Adrenal gland (tissue), 12 donors: ENCODE measurements around the gene ZNF296. TPM values are rescaled to one million over a fixed set of nuclear protein-coding genes. Genes with fewer than 3 reads are reported as not detected.

Experiments used
- DNase-seq, 7 donors: peaks; one replicate each; pipeline ENCODE4 v3.0.0-alpha.2; 2019 to 2020
- H3K27ac ChIP-seq, 5 donors: fragments of 200-600 bp; sonication (generic) in 4 of 5; 1 replicate in 3 of 5; 2 replicates in 2 of 5; pipeline versions ENCODE4 v1.5.1 to v1.8.0; 2016 to 2020; ENCODE audit warnings: mild to moderate bottlenecking in 1 of 5
- H3K27me3 ChIP-seq: fragments of 200-600 bp; 2 replicates; pipeline ENCODE4 v1.8.0; 2021
- H3K36me3 ChIP-seq, 2 donors: fragments of 200-600 bp; replicated peaks in 1 of 2; 1 replicate in 1 of 2; 2 replicates in 1 of 2; pipeline versions ENCODE4 v1.5.1 to v1.8.0; 2018 to 2022
- H3K4me1 ChIP-seq, 2 donors: fragments of 200-600 bp; replicated peaks in 1 of 2; 1 replicate in 1 of 2; 2 replicates in 1 of 2; pipeline versions ENCODE4 v1.5.1 to v1.8.0; 2018 to 2021
- H3K4me3 ChIP-seq, 4 donors: fragments of 200-600 bp; sonication (generic) in 3 of 4; one replicate each; pipeline ENCODE4 v1.5.1; 2016 to 2018
- H3K9me3 ChIP-seq, 3 donors: fragments of 200-600 bp; sonication (generic) in 1 of 3; replicated peaks in 1 of 3; 1 replicate in 2 of 3; 2 replicates in 1 of 3; pipeline versions ENCODE4 v1.5.1 to v1.8.0; 2016 to 2021
- POLR2A ChIP-seq, 2 donors: fragments of 450-650 bp; IDR thresholded peaks; one replicate each; pipeline ENCODE4 v1.6.1; 2017; ENCODE audit warnings: antibody characterized with exemption in 2 of 2, mild to moderate bottlenecking in 2 of 2, moderate library complexity in 1 of 2
- WGBS, 4 donors: extraction: QIAGEN DNeasy Blood & Tissue Kit in 2 of 4; methylation state at CpG; one replicate each; pipeline versions ENCODE4 v1.1.5 to v1.1.7; 2013 to 2017; 5-methylcytosine and 5-hydroxymethylcytosine counted together
- intact Hi-C, 2 donors: fragments of 100-400 bp; cut with DNase I; formaldehyde crosslinking; loops; one replicate each; pipeline versions ENCODE4 v1.14.1 to v1.15.0; 2022 to 2023
- polyA plus RNA-seq, 3 donors: library from polyadenylated mRNA; stranded (reverse); fragments of 200-250 nt in 2 of 3; fragments of 350-450 nt in 1 of 3; fragmentation: Illumina TruSeq in 1 of 3; extraction: RNeasy Lipid Tissue Mini Kit (QIAGEN cat#74804) in 1 of 3; gene quantifications; one replicate each; pipeline ENCODE4 v1.2.3, GENCODE V29; 2013 to 2014
- total RNA-seq, 9 donors: library from RNA; depleted of rRNA in 4 of 9; stranded (reverse); fragments of >200 nt in 4 of 9; fragments of 120-200 nt in 1 of 9; fragmentation: NEBNext Ultra II Directional in 1 of 9; extraction: Animal tissue kit (Norgen Biotek cat#: 25700) in 1 of 9; gene quantifications; one replicate each; pipeline versions ENCODE4 v1.1.0 to v1.2.4, GENCODE V29; 2013 to 2023
- TF ChIP-seq, protein P1 (sequence below), 6 experiments: fragments of 450-650 bp in 4 of 6; fragments of 200-600 bp in 2 of 6; sonication (generic) in 1 of 6; IDR thresholded peaks; 1 replicate in 5 of 6; 2 replicates in 1 of 6; pipeline versions ENCODE4 v1.5.1 to v1.8.0; 2016 to 2021; ENCODE audit warnings: antibody characterized with exemption in 6 of 6, mild to moderate bottlenecking in 2 of 6, moderate library complexity in 1 of 6
- donor health status: healthy with polysubstance abuse.
- donor health status: Bipolar disorder and iron deficiency.
- donor health status: DM: yes; HTN: yes; CAD: no.
- donor health status: DM: no; HTN: no; CAD: no.
- donor health status: DM: no; HTN: no; CAD: no.
- donor health status: DM: yes; HTN: yes; CAD: no.

ZNF296 gene
- total and polyA plus RNA-seq, 12 donors = 0.06 to 13.2 (median 0.81) TPM; not detected in 2

DNA sequence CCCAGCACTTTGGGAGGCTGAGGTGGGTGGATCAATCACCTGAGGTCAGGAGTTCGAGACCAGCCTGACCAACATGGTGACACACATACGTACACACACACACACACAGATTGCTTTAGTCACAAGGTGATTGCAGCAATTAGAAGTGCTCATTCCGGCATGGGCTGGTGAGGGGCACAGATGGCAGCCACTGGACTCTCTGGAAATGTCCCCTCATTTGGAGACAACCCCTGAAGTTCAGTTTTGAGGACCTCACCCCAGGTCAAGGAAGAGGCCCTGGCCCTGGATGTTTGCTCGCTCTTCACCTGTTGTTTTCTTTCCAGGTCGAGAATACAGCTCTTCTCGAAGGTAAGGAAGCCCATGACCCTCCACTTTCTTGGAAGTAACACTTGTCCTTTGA lies 6.1 kb downstream of the ZNF296 start:
- WGBS, 4 donors = 83 to 88% (median 85%) methylated on average over 4 to 6 of the region's 6 CpGs
- no peak for DNase-seq
- TF ChIP-seq, protein P1, sequence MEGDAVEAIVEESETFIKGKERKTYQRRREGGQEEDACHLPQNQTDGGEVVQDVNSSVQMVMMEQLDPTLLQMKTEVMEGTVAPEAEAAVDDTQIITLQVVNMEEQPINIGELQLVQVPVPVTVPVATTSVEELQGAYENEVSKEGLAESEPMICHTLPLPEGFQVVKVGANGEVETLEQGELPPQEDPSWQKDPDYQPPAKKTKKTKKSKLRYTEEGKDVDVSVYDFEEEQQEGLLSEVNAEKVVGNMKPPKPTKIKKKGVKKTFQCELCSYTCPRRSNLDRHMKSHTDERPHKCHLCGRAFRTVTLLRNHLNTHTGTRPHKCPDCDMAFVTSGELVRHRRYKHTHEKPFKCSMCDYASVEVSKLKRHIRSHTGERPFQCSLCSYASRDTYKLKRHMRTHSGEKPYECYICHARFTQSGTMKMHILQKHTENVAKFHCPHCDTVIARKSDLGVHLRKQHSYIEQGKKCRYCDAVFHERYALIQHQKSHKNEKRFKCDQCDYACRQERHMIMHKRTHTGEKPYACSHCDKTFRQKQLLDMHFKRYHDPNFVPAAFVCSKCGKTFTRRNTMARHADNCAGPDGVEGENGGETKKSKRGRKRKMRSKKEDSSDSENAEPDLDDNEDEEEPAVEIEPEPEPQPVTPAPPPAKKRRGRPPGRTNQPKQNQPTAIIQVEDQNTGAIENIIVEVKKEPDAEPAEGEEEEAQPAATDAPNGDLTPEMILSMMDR (IDR thresholded peaks at IDR 0.05) = no peak
- no peak for TF ChIP-seq POLR2A (IDR thresholded peaks at IDR 0.05)
- intact Hi-C loops = no loop called here
- Histone ChIP-seq H3K27ac (no peak overlapping the region), H3K36me3 (peaks cover 0 to 62% of the 10 kb centered on the region in 2 donors), H3K4me1 (no peaks in the 10 kb centered on the region), H3K27me3 (no peaks in the 10 kb centered on the region), H3K4me3 (no peak overlapping the region), H3K9me3 (no peaks in the 10 kb centered on the region)

DNA sequence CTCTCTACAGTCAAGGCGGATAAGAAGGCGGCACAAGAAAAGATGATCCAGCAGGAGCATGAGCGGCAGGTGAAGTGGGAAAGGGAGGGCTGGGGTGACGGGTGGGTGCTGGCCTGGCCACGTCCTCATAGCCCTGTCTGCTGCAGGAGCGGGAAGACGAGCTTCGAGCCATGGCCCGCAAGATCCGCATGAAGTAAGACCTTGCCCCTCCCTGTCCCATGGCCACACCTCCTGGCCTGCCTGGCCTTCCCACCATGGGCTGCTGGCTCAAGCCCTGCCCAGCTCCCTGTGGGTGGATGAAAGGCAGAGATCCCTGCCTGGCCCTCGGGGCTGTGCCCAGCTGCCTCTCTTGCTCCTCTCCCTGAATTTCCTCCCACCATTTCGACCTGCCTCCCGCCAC lies 7.2 kb downstream of the ZNF296 start:
- no peak overlapping the region for H3K4me3 ChIP-seq
- TF ChIP-seq, protein P1 (IDR thresholded peaks at IDR 0.05) = no peak
- no peak for TF ChIP-seq POLR2A (IDR thresholded peaks at IDR 0.05)
- peak; percentile 52 to 84 (median 73) for DNase-seq
- H3K9me3 ChIP-seq = no peaks in the 10 kb centered on the region
- 56 to 73% (median 64%) methylated on average over 7 to 13 of the region's 13 CpGs for WGBS, 4 donors
- peaks cover 0 to 72% of the 10 kb centered on the region in 2 donors for H3K36me3 ChIP-seq
- intact Hi-C loops = loop anchor here (5.0 to 10.0 kb wide), 2 partner anchors 164 to 167 kb away; partner anchors contain the start of gene APOE (in 1 of the 2)
- H3K27ac ChIP-seq = no peak overlapping the region
- no peaks in the 10 kb centered on the region for H3K4me1 ChIP-seq
- H3K27me3 ChIP-seq = no peaks in the 10 kb centered on the region

DNA sequence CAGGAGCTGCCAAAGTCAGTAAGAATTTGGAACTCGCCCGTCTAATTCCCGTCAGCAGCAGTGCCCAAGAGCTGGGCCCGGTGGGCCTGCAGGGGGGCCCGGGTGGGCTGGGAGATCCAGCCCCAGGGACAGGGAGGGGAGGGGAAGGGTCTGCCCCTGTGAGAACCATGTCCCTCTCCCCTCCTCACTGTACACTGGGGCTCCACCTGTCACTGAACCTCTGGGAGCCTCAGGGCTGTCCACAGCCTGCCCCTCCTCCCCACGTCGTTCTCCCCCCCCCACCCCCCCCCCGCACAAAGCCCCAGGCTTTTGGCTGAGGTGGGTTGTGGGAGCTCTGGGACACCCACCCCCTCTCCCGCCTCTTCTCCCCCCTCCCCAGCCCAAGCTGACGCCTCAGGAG lies 8.2 kb downstream of the ZNF296 start:
- H3K4me3 ChIP-seq = no peak overlapping the region
- no peaks in the 10 kb centered on the region for H3K9me3 ChIP-seq
- TF ChIP-seq POLR2A (IDR thresholded peaks at IDR 0.05) = no peak
- TF ChIP-seq, protein P1 (IDR thresholded peaks at IDR 0.05) = no peak
- no peaks in the 10 kb centered on the region for H3K27me3 ChIP-seq
- DNase-seq = no peak
- no peak overlapping the region for H3K27ac ChIP-seq
- intact Hi-C loops = loop anchor here (5.0 to 10.0 kb wide), 2 partner anchors 163 to 166 kb away; partner anchors contain the start of gene APOE (in 1 of the 2)
- 70 to 100% (median 76%) methylated on average over 3 to 10 of the region's 10 CpGs for WGBS, 4 donors
- H3K36me3 ChIP-seq = peaks cover 0 to 80% of the 10 kb centered on the region in 2 donors
- no peaks in the 10 kb centered on the region for H3K4me1 ChIP-seq

DNA sequence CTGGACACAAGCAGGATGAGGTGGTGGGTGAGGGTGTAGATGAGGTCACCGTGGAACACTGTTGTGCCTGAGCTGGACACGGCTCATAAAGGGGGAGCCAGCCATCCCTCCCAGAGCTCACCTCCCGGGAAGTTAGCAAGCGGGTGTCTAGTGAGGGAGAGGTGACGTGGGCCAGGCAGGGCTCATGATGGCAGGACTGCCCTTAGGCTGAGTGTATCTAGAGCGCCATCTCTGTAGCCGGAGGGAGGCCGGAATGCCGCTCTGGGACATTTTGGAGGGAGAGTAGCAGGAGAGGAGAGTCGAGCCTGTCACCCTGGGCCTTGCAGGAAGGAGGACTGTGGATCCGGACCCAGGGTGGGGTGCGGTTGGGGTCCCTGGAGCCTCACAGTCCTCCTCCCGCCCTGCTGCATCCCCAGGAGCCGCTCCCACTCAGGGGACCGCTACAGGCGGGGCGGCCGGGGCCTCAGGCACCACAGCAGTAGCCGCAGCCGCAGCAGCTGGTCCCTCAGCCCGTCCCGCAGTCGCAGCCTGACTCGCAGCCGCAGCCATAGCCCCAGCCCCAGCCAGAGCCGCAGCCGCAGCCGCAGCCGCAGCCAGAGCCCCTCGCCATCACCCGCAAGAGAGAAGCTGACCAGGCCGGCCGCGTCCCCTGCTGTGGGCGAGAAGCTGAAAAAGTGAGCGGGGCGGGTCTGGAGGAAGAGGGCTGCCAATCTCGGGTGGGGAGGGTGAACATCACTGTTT lies 9.2 kb downstream of the ZNF296 start:
- intact Hi-C loops = loop anchor here (5.0 to 10.0 kb wide), 2 partner anchors 162 to 165 kb away; partner anchors contain the start of gene APOE (in 1 of the 2)
- Histone ChIP-seq H3K9me3 (no peaks in the 10 kb centered on the region), H3K27me3 (no peaks in the 10 kb centered on the region), H3K36me3 (peaks cover 0 to 90% of the 10 kb centered on the region in 2 donors), H3K27ac (no peak overlapping the region), H3K4me1 (no peaks in the 10 kb centered on the region), H3K4me3 (no peak overlapping the region)
- no peak for TF ChIP-seq POLR2A (IDR thresholded peaks at IDR 0.05)
- TF ChIP-seq, protein P1 (IDR thresholded peaks at IDR 0.05) = no peak
- 92 to 96% (median 95%) methylated on average over 33 to 38 of the region's 38 CpGs for WGBS, 4 donors
- no peak for DNase-seq
